Panc1 (cell line): Measurements from ENCODE around the gene MROH7. TPM values are rescaled to one million over a fixed set of nuclear protein-coding genes. Genes with fewer than 3 reads are reported as not detected.

ENCODE experiments used
- ATAC-seq: fragments of 200-7000 bp; cut with Tn5 transposase; 2 replicates; pipeline ENCODE4 v1.9.1; 2020; ENCODE audit warnings: mild to moderate bottlenecking, moderate library complexity
- BruUV-seq: library from RNA; stranded (reverse); fragments of 400-500 nt; replicated peaks from 2 replicates; lab custom pipeline; 2021; lab: Mats Ljungman, UMichigan
- CTCF ChIA-PET: fragments of 300-600 bp; sonication (Branson Sonifier 250); formaldehyde crosslinking; loops from one replicate; lab custom pipeline; 2022; ENCODE audit warnings: antibody characterized with exemption; lab: Charles Lee
- POLR2A ChIA-PET: fragments of 300-600 bp; sonication (Branson Sonifier 250); formaldehyde crosslinking; loops from one replicate; lab custom pipeline; 2022; ENCODE audit warnings: antibody characterized with exemption; lab: Charles Lee
- DNase-seq: peaks from one replicate; pipeline ENCODE4 v3.0.0-alpha.2; 2010; ENCODE audit warnings: low read depth, low spot score
- H3K27ac ChIP-seq: 2 replicates; pipeline ENCODE4 v1.5.1; 2011; ENCODE audit warnings: mild to moderate bottlenecking, low read length, inconsistent platforms
- H3K27me3 ChIP-seq: fragments of 200-500 bp; sonication (Bioruptor generic); 2 replicates; pipeline ENCODE4 v1.6.0; 2014; ENCODE audit warnings: low read length, inconsistent platforms; ENCODE audit not compliant: control insufficient read depth, insufficient read depth
- H3K36me3 ChIP-seq: fragments of 200-500 bp; sonication (Bioruptor generic); 2 replicates; pipeline ENCODE4 v1.5.1; 2014; ENCODE audit warnings: inconsistent platforms, mild to moderate bottlenecking, low read length, moderate library complexity; ENCODE audit not compliant: control insufficient read depth, insufficient read depth
- H3K4me1 ChIP-seq: 2 replicates; pipeline ENCODE4 v1.5.1; 2011; ENCODE audit warnings: inconsistent platforms, mild to moderate bottlenecking, low read length, moderate library complexity; ENCODE audit not compliant: control insufficient read depth, insufficient read depth
- H3K4me3 ChIP-seq, 2 experiments: 2 replicates each; pipeline ENCODE4 v1.5.1; 2011 to 2012; ENCODE audit warnings: low read depth in 2 of 2, low read length in 2 of 2, mild to moderate bottlenecking in 2 of 2, inconsistent platforms in 1 of 2, moderate library complexity in 1 of 2
- H3K9me3 ChIP-seq: fragments of 200-500 bp; sonication (Bioruptor generic); 2 replicates; pipeline ENCODE4 v1.5.1; 2014; ENCODE audit warnings: low read depth, mild to moderate bottlenecking, inconsistent platforms, low read length, moderate library complexity; ENCODE audit not compliant: control insufficient read depth, insufficient read depth
- POLR2AphosphoS5 ChIP-seq: IDR thresholded peaks from 2 replicates; pipeline ENCODE4 v1.6.1; 2012; ENCODE audit warnings: mild to moderate bottlenecking, low read depth, low read length, moderate library complexity
- SIN3A ChIP-seq: IDR thresholded peaks from 2 replicates; pipeline ENCODE4 v1.6.1; 2012; ENCODE audit warnings: low read depth, mild to moderate bottlenecking, low read length, moderate library complexity, borderline replicate concordance; ENCODE audit not compliant: insufficient read depth
- TCF7L2 ChIP-seq: IDR thresholded peaks from 2 replicates; pipeline ENCODE4 v1.6.1; 2011; ENCODE audit warnings: mild to moderate bottlenecking, low read depth, low read length, inconsistent platforms
- in situ Hi-C: cut with HindIII; loops from 2 replicates; pipeline ENCODE4 v1.10.0; 2016; ENCODE audit warnings: low sequenced_read_pairs, low pct_unique_long_range_greater_than_20kb
- intact Hi-C: fragments of 100-400 bp; cut with micrococcal nuclease; formaldehyde crosslinking; loops from one replicate; pipeline ENCODE4 v1.10.0; 2022; ENCODE audit not compliant: unreplicated experiment
- total RNA-seq: library from RNA; stranded (reverse); gene quantifications from one replicate; pipeline ENCODE4 v1.2.1, GENCODE V29; 2021; ENCODE audit not compliant: unreplicated experiment
- TF ChIP-seq, protein P1 (sequence below): fragments of 450-650 bp; IDR thresholded peaks from 2 replicates; pipeline ENCODE4 v1.5.1; 2017; ENCODE audit warnings: mild to moderate bottlenecking
- TF ChIP-seq, protein P2 (sequence below), 2 experiments: IDR thresholded peaks; 2 replicates each; pipeline ENCODE4 v1.6.1; 2011 to 2012; ENCODE audit warnings: low read depth in 2 of 2, control low read depth in 1 of 2, low read length in 1 of 2, mild to moderate bottlenecking in 1 of 2, moderate library complexity in 1 of 2; ENCODE audit not compliant: insufficient read depth in 1 of 2

The MROH7 gene
- total RNA-seq, 1 experiment from 2014 or later: not detected

DNA sequence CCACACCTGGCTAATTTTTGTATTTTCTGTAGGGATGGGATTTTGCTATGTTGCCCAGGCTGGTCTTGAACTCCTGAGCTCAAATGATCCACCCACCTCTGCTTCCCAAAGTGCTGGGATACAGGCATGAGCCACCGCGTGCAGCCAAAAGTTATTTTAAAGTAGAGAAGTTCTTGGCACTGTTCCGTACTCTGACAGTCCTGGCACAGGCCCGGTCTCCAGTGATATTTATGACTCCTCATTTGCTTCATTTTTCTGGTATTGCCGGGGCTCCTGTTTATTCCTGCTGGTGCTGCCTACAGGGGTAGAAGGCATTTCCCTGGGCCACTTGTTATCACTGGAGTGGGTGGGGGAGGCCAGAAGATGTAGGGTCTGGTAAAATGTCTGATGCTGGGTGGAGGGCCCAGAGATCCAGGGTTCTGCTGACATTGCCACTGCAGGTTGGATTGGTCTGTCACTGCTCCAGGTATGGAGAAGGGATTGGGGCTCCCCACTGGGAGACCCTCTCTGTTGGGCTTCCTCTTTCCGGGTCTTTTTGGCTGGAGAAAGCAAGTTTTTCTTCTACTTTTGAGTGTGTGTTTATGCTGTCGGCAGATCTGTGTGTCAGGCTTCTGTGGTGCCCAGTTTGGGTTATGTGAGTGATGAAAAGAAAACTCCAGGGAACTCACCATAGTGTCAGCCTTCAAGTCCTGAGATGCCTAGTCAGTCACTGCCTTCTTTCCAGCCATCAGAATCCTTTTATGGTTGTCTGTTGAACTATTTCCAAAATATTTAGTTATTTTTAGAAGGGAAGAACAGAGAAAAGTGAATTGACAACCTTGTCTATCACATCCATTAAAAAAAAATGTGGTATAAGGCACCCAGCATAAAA is 4.5 kb downstream of the MROH7 start:
- intact Hi-C loops (no loop called here), in situ Hi-C loops (no loop called here)
- ATAC-seq: no peak
- TF ChIP-seq, protein P1, sequence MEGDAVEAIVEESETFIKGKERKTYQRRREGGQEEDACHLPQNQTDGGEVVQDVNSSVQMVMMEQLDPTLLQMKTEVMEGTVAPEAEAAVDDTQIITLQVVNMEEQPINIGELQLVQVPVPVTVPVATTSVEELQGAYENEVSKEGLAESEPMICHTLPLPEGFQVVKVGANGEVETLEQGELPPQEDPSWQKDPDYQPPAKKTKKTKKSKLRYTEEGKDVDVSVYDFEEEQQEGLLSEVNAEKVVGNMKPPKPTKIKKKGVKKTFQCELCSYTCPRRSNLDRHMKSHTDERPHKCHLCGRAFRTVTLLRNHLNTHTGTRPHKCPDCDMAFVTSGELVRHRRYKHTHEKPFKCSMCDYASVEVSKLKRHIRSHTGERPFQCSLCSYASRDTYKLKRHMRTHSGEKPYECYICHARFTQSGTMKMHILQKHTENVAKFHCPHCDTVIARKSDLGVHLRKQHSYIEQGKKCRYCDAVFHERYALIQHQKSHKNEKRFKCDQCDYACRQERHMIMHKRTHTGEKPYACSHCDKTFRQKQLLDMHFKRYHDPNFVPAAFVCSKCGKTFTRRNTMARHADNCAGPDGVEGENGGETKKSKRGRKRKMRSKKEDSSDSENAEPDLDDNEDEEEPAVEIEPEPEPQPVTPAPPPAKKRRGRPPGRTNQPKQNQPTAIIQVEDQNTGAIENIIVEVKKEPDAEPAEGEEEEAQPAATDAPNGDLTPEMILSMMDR: no peak
- TF ChIP-seq, protein P2, sequence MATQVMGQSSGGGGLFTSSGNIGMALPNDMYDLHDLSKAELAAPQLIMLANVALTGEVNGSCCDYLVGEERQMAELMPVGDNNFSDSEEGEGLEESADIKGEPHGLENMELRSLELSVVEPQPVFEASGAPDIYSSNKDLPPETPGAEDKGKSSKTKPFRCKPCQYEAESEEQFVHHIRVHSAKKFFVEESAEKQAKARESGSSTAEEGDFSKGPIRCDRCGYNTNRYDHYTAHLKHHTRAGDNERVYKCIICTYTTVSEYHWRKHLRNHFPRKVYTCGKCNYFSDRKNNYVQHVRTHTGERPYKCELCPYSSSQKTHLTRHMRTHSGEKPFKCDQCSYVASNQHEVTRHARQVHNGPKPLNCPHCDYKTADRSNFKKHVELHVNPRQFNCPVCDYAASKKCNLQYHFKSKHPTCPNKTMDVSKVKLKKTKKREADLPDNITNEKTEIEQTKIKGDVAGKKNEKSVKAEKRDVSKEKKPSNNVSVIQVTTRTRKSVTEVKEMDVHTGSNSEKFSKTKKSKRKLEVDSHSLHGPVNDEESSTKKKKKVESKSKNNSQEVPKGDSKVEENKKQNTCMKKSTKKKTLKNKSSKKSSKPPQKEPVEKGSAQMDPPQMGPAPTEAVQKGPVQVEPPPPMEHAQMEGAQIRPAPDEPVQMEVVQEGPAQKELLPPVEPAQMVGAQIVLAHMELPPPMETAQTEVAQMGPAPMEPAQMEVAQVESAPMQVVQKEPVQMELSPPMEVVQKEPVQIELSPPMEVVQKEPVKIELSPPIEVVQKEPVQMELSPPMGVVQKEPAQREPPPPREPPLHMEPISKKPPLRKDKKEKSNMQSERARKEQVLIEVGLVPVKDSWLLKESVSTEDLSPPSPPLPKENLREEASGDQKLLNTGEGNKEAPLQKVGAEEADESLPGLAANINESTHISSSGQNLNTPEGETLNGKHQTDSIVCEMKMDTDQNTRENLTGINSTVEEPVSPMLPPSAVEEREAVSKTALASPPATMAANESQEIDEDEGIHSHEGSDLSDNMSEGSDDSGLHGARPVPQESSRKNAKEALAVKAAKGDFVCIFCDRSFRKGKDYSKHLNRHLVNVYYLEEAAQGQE (IDR thresholded peaks at IDR 0.05; ENCODE audit: insufficient read depth in 1 of 2, low read depth in 2 of 2, low read length in 1 of 2): no peak
- no peak for TF ChIP-seq SIN3A
- no peak for TF ChIP-seq POLR2AphosphoS5
- TF ChIP-seq TCF7L2: no peak
- no peak for DNase-seq
- ChIA-PET CTCF (interaction anchor here (0.6 kb wide), 1 partner anchor 241 kb away, joined by 5 read pairs; no protein-coding TSS in a partner anchor), POLR2A (no interaction called here)
- BruUV-seq: no TSS peak
- no peak overlapping the region for H3K4me3 ChIP-seq
- no peaks in the 10 kb centered on the region for H3K4me1 ChIP-seq
- no peaks in the 10 kb centered on the region for H3K36me3 ChIP-seq
- H3K27ac ChIP-seq: no peak overlapping the region
- no peaks in the 10 kb centered on the region for H3K9me3 ChIP-seq
- H3K27me3 ChIP-seq: no peaks in the 10 kb centered on the region

DNA sequence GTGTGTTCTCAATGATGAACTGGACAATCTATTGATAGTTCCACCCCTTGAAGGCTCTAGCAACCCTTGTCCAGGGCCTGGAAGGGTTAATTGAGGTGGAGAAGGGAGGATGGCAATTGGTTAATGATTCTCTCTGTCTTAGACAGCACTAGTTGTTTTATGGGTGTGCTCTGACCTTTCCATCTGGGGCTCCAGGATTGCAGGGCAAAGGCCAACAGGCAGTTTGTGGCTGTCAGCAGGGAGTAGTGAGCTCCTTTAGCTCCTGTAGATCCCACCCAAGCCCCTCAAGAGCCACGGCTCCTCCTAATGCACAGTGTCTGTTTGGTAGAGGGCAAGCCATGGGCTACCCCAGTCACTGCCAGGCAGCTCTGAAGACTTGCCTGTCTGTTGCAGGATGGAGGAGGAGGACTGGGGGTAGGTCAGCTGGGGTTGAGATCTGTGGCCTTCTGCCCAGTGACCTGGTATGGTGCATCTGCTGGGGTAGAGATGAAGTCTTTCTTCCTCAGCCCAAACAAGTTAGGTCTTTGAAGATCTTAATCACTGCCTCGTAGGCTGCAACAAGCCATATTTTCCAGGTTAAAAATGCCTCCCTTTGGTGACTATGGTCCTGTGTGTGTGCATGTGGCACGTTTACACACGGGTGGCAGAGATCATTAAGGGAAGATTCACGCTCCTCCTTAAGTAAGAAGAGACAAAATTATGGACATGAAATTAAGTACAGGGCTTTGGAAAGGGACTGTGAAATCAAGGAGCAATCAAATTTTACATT is 7.7 kb downstream of the MROH7 start:
- H3K27ac ChIP-seq: no peak overlapping the region
- in situ Hi-C loops (no loop called here), intact Hi-C loops (no loop called here)
- no peaks in the 10 kb centered on the region for H3K36me3 ChIP-seq
- no peak for TF ChIP-seq TCF7L2
- TF ChIP-seq, protein P1: no peak
- TF ChIP-seq SIN3A: no peak
- TF ChIP-seq, protein P2 (IDR thresholded peaks at IDR 0.05; ENCODE audit: insufficient read depth in 1 of 2, low read depth in 2 of 2, low read length in 1 of 2): no peak
- no peak for TF ChIP-seq POLR2AphosphoS5
- H3K9me3 ChIP-seq: no peaks in the 10 kb centered on the region
- H3K4me1 ChIP-seq: no peaks in the 10 kb centered on the region
- ChIA-PET POLR2A (no interaction called here), CTCF (no interaction called here)
- no peak for DNase-seq
- BruUV-seq: no TSS peak
- no peaks in the 10 kb centered on the region for H3K27me3 ChIP-seq
- H3K4me3 ChIP-seq: no peak overlapping the region
- ATAC-seq: no peak
